GM12872 (cell line): Measurements from ENCODE around the gene ALPI.

Experiments used
- TF ChIP-seq, protein P1 (sequence below): IDR thresholded peaks from 3 replicates; pipeline ENCODE4 v1.5.1; 2011; ENCODE audit warnings: low read depth, mild to moderate bottlenecking, low read length, moderate library complexity; ENCODE audit not compliant: insufficient read depth

ALPI gene

GRCh38 chr2:232455426-232456255 lies at the start of gene ALPI:
ALPI (plus strand) TSS chr2:232456153; CDS start chr2:232456200, 47 bp downstream.
- TF ChIP-seq, protein P1, sequence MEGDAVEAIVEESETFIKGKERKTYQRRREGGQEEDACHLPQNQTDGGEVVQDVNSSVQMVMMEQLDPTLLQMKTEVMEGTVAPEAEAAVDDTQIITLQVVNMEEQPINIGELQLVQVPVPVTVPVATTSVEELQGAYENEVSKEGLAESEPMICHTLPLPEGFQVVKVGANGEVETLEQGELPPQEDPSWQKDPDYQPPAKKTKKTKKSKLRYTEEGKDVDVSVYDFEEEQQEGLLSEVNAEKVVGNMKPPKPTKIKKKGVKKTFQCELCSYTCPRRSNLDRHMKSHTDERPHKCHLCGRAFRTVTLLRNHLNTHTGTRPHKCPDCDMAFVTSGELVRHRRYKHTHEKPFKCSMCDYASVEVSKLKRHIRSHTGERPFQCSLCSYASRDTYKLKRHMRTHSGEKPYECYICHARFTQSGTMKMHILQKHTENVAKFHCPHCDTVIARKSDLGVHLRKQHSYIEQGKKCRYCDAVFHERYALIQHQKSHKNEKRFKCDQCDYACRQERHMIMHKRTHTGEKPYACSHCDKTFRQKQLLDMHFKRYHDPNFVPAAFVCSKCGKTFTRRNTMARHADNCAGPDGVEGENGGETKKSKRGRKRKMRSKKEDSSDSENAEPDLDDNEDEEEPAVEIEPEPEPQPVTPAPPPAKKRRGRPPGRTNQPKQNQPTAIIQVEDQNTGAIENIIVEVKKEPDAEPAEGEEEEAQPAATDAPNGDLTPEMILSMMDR, result no peak

DNA sequence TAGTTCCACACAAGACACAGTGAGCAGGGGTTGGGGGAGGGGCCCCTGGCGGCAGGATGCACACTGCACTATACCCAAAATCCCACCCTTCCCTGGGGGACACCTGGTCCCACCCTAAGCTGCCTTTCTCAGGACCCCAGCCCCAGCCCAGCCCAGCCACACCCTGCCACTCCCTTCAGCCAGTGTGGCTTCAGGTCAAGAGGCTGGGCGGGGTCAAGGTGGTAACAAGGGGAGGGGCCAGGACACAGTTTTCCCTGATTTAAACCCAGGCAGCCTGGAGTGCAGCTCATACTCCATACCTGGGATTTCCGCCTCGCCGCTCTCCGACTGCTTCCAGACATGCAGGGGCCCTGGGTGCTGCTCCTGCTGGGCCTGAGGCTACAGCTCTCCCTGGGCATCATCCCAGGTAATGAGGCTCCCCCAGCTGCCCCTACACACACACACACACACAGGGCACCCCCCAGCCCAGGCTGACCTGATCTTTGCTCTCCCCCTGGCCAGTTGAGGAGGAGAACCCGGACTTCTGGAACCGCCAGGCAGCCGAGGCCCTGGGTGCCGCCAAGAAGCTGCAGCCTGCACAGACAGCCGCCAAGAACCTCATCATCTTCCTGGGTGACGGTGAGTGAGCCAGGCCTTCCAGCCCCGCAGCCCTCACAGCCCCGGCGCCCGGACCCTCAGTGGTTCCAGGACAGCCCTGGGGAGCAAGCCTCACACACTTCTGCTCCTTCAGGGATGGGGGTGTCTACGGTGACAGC lies 49.2 kb upstream of the ALPI start, which contains the start of gene ALPG:
Gene ALPG, plus strand, starts transcription at position 289 of the 755 bp plus-strand sequence. Its CDS starts 51 bp downstream, at position 340.
- TF ChIP-seq, protein P1, result no peak

GRCh38 chr2:232410238-232410900 lies 45.6 kb upstream of the ALPI start:
- TF ChIP-seq, protein P1, result no peak

DNA sequence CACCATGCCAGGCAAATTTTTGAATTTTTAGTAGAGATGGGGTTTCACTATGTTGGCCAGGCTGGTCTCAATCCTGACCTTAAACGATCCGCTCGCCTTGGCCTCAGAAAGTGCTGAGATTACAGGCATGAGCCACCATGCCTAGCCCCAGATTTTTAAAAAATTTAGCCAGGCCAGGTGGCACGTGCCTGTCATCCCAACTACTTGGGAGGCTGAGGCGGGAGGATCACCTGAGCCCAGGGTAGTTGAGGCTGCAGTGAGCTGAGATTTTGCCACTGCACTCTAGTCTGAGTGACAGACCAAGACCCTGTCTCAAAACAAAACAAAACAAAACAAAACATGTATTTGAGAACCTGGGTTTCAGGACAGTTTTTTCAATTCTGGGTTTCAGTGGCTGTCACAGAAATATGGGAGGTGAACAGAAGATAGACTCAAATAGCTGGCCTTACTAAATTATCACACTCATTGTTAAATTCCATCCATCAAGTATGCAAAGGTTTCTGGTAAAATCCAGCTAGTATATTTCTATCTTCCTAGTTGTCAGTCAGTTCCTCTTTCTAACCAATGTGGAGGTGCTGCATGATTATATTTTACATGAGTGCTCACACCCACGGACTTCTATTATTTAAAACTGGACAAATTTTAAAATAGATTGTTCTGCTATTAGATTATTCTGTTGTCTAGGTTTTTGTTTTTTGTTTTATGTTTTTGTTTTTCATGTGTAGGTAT lies 43.9 kb upstream of the ALPI start:
- TF ChIP-seq, protein P1, result no peak

DNA sequence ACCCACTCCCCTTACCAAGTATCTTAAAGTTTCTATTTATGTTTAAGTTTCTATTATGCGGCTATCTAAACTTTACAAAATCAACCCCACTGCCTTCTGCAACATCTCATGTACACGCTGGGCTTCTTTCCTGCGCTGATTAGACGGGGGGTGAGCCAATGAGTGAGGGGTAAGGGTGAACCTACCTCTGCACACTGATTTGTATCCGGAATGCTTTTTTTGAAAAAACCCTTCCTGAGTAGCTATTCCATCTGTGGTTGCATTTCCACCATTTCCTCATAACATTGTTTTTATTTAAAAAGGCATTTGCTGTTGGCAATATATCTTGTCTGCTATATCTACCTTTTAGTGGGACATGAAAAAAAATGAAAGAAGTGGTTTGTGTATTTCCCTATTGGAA lies 43.0 kb upstream of the ALPI start:
- TF ChIP-seq, protein P1, result no peak

- TF ChIP-seq, protein P1, result no peak
Measured at GRCh38 chr2:232415138-232415690, 40.7 kb upstream of the ALPI start.
